AG04450 (cell line): ENCODE measurements around the gene SYNGR2. TPM values are rescaled to one million over a fixed set of nuclear protein-coding genes. Genes with fewer than 3 reads are reported as not detected.

Source experiments
- CTCF ChIA-PET: fragments of 300-600, 350-600 bp; formaldehyde crosslinking; extraction: SDS; loops from one replicate; lab custom pipeline; 2022; ENCODE audit warnings: antibody characterized with exemption, inconsistent platforms; lab: Charles Lee
- POLR2A ChIA-PET: fragments of 350-600 bp; formaldehyde crosslinking; extraction: SDS; loops from one replicate; lab custom pipeline; 2021; ENCODE audit warnings: antibody characterized with exemption, inconsistent platforms; lab: Yijun Ruan, JAX
- DNase-seq: peaks from one replicate; pipeline ENCODE4 v3.0.0-alpha.2; 2011; ENCODE audit warnings: low read depth, low spot score
- H3K27ac ChIP-seq: one replicate; pipeline ENCODE4 v1.5.1; 2012; ENCODE audit warnings: low read depth, low read length, control low read depth
- H3K27me3 ChIP-seq: one replicate; pipeline ENCODE4 v1.6.0; 2012; ENCODE audit warnings: low read length; ENCODE audit not compliant: control insufficient read depth, insufficient read depth
- H3K4me3 ChIP-seq: 2 replicates; pipeline ENCODE4 v1.5.1; 2011; ENCODE audit warnings: mild to moderate bottlenecking, low read depth, low read length, control low read depth
- H3K9me3 ChIP-seq: 2 replicates; pipeline ENCODE4 v1.5.1; 2012; ENCODE audit warnings: low read length; ENCODE audit not compliant: control insufficient read depth, insufficient read depth
- polyA plus RNA-seq: library from polyadenylated mRNA; depleted of rRNA; stranded (reverse); fragments of >200 nt; gene quantifications from 2 replicates; pipeline ENCODE4 v1.2.3, GENCODE V29; 2011
- TF ChIP-seq, protein P1 (sequence below): IDR thresholded peaks from 2 replicates; pipeline ENCODE4 v1.5.1; 2011; ENCODE audit warnings: low read depth, low read length, control low read depth, inconsistent platforms

Gene SYNGR2
- polyA plus RNA-seq, 1 experiment: 26.7 TPM

DNA sequence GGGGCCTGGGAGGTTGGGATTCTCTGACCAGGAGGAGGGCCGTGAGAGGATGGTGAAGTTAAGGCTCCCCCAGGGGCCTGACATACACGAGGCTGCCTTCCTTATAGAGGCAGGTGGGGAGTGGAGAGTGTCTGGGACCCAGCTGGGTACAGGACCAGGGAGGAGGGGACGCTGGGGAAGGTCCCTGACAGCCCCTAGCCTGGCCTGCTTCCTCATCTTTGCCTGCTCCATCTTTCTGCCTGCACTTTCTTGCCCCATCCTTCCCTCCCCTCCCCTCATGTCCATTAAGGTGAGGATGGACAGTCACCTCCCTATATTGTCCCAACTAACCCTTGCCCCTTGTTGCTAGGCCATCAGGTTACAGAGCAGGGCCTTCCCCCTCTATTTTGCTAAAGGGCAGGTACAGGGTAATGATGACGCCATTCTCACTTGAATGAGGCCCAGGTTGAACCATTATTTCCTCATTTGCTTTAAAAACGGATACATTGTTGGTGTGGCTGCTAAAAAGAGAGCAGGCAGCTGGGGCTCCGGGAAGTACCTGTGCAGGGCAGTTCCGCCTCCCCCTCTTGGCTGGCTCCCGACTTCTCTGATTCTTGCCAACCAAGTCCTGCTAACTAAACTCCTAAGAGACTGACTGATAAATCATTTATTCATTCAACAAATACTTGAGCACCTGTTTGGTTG lies 20.9 kb upstream of the SYNGR2 start:
- Histone ChIP-seq H3K9me3 (no peaks in the 10 kb centered on the region; the same call in 1 of the 2 replicates), H3K27ac (no peak overlapping the region), H3K27me3 (no peaks in the 10 kb centered on the region), H3K4me3 (no peak overlapping the region)
- DNase-seq: no peak
- ChIA-PET POLR2A (no interaction called here), CTCF (interaction anchor here (1.0 kb wide), 1 partner anchor 29 kb away, joined by 4 read pairs; no protein-coding TSS in a partner anchor)
- TF ChIP-seq, protein P1, sequence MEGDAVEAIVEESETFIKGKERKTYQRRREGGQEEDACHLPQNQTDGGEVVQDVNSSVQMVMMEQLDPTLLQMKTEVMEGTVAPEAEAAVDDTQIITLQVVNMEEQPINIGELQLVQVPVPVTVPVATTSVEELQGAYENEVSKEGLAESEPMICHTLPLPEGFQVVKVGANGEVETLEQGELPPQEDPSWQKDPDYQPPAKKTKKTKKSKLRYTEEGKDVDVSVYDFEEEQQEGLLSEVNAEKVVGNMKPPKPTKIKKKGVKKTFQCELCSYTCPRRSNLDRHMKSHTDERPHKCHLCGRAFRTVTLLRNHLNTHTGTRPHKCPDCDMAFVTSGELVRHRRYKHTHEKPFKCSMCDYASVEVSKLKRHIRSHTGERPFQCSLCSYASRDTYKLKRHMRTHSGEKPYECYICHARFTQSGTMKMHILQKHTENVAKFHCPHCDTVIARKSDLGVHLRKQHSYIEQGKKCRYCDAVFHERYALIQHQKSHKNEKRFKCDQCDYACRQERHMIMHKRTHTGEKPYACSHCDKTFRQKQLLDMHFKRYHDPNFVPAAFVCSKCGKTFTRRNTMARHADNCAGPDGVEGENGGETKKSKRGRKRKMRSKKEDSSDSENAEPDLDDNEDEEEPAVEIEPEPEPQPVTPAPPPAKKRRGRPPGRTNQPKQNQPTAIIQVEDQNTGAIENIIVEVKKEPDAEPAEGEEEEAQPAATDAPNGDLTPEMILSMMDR: no peak

DNA sequence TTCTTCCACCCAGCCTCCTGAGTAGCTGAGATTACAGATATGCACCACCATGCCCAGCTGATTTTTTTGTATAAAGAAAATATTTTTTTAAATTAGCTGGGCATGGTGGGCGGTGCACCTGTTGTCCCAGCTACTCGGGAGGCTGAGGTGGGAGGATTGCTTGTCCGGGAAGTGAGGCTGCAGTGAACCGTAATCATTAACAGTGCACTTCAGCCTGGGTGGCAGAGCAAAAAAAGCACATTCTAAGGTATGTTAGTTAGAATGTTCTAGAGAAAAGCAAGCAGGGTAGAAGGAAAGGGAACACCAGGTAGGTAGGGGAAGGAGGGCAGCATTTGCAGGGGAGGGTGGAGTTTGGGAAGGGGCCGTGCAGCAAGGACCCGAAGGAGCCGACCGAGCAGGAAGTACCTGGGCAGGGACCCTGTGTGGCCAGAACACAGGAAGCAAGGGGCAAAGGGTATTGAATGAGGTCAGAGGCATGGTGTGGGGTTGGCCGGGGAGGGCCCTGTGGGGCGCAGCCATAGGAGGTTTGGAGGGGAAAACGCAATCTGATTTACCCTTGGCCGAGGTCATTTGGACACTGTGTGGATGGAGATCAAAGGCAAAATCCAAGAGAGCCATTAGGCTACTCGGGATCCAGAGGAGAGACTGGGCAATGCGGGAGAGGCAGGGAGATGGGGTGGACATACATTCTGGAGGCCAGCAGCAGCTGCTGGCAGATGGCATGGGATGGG lies 19.9 kb upstream of the SYNGR2 start:
- no peaks in the 10 kb centered on the region; the same call in 1 of the 2 replicates for H3K9me3 ChIP-seq
- no peak for DNase-seq

DNA sequence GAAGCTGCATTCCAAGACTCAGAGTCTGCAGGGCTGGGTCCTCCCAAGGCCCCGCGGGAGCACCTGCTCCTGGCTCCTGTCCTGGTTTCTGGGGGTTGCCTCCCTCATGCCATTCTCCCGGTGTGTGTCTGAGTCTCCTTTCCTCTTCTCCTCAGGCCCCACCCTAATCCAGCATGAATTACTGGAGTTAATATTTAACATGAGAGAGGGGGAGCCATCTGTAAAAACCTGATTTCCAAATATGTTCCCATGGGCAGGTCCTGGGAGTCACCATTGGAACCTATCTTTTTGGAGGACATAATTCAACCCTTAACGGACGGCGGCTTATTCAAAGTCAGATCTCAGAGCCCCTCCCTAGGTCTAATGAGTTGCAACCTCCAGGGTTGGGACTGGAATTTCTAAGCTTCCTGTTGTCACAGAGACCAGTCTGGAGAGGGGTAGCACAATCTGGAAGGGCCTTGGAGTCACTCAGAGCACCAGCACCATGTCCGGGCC lies 16.8 kb upstream of the SYNGR2 start:
- Histone ChIP-seq H3K27ac (no peak overlapping the region), H3K4me3 (no peak overlapping the region), H3K9me3 (no peaks in the 10 kb centered on the region; the same call in 1 of the 2 replicates), H3K27me3 (no peaks in the 10 kb centered on the region)
- ChIA-PET POLR2A (no interaction called here), CTCF (no interaction called here)
- TF ChIP-seq, protein P1: no peak
- no peak for DNase-seq

More for the DNA sequence above, 19.9 kb upstream of the SYNGR2 start:
- Histone ChIP-seq H3K4me3 (no peak overlapping the region), H3K27ac (no peak overlapping the region), H3K27me3 (no peaks in the 10 kb centered on the region)
- ChIA-PET POLR2A (no interaction called here), CTCF (interaction anchor here (1.0 kb wide), 1 partner anchor 28 kb away, joined by 4 read pairs; no protein-coding TSS in a partner anchor)
- TF ChIP-seq, protein P1: no peak

DNA sequence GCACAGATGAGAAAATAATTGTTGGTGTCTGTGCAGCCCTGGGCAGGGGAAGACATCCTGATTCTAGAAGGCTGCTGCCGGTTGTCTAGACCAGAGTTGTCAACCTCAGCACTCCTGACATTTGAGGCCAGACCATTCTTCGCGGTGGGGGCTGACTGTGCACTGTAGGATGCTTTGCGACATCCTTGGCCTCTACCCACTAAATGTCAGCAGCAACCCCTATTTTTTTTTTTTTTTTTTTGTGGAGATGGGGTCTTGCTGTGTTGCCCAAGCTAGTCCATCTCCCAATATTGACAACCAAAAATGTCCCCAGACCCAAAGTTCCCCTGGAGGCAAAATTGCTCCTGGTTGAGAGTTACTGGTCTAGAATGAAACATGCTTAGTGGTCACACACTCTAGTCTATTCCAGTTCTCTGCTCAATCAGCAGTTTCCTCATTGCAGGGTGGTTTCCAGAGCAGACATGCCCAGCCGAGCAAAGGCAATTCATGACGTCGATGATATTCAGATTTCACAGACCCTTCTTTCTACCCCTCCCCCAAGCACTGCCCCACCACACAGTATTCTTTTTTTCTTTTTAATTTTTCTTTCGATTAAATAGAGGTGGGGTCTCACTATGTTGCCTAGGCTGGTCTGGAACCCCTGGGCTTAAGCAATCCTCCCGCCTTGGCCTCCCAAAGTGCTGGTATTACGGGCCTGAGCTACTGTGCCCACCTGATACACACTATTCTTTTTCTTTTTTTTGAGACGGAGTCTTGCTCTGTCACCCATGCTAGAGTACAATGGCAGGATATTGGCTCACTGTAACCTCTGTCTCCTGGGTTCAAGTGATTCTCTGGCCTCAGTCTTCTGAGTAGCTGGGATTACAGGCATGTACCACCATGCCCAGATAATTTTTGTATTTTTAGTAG lies 13.2 kb upstream of the SYNGR2 start:
- no peaks in the 10 kb centered on the region for H3K9me3 ChIP-seq
- TF ChIP-seq, protein P1: no peak
- ChIA-PET POLR2A (no interaction called here), CTCF (no interaction called here)
- no peak overlapping the region for H3K4me3 ChIP-seq
- no peak overlapping the region for H3K27ac ChIP-seq
- H3K27me3 ChIP-seq: no peaks in the 10 kb centered on the region
- no peak for DNase-seq
